H9 (cell line): ENCODE results near the gene CHN1. TPM values are rescaled to one million over a fixed set of nuclear protein-coding genes. Genes with fewer than 3 reads are reported as not detected.

Experiments
- DNase-seq: peaks from one replicate; pipeline ENCODE4 v3.0.0-alpha.2; 2017
- H2AFZ ChIP-seq: one replicate; pipeline ENCODE4 v1.6.1; 2013; ENCODE audit warnings: mild to moderate bottlenecking, low read length, control low read depth, moderate library complexity
- H2AK5ac ChIP-seq: 2 replicates; pipeline ENCODE4 v1.6.1; 2013; ENCODE audit warnings: low read length, control low read depth, mixed read lengths; ENCODE audit not compliant: insufficient read length
- H2BK120ac ChIP-seq: one replicate; pipeline ENCODE4 v1.6.1; 2013; ENCODE audit warnings: low read depth, mild to moderate bottlenecking, low read length, control low read depth, inconsistent platforms; ENCODE audit not compliant: poor library complexity, severe bottlenecking
- H2BK12ac ChIP-seq: 2 replicates; pipeline ENCODE4 v1.6.1; 2013; ENCODE audit warnings: low read length, control low read depth, mixed read lengths, low read depth; ENCODE audit not compliant: insufficient read length
- H2BK15ac ChIP-seq: 2 replicates; pipeline ENCODE4 v1.6.1; 2013; ENCODE audit warnings: low read depth, low read length, control low read depth
- H2BK20ac ChIP-seq: one replicate; pipeline ENCODE4 v1.6.1; 2013; ENCODE audit warnings: low read depth, mild to moderate bottlenecking, low read length, control low read depth, inconsistent platforms; ENCODE audit not compliant: poor library complexity, severe bottlenecking
- H2BK5ac ChIP-seq: 2 replicates; pipeline ENCODE4 v1.6.1; 2013; ENCODE audit warnings: low read length, control low read depth, mixed read lengths; ENCODE audit not compliant: insufficient read length
- H3K14ac ChIP-seq: 2 replicates; pipeline ENCODE4 v1.6.1; 2013; ENCODE audit warnings: low read length, control low read depth; ENCODE audit not compliant: insufficient read depth
- H3K18ac ChIP-seq: 2 replicates; pipeline ENCODE4 v1.6.1; 2013; ENCODE audit warnings: low read depth, mild to moderate bottlenecking, mixed read lengths, low read length, control low read depth; ENCODE audit not compliant: insufficient read length
- H3K23ac ChIP-seq: 2 replicates; pipeline ENCODE4 v1.6.1; 2013; ENCODE audit warnings: low read length, control low read depth, mixed read lengths, low read depth; ENCODE audit not compliant: insufficient read length
- H3K23me2 ChIP-seq: 2 replicates; pipeline ENCODE4 v1.6.1; 2013; ENCODE audit warnings: low read depth, mild to moderate bottlenecking, mixed read lengths, low read length, control low read depth; ENCODE audit not compliant: insufficient read length, poor library complexity, severe bottlenecking
- H3K27ac ChIP-seq: 2 replicates; pipeline ENCODE4 v1.5.1; 2013; ENCODE audit warnings: low read length, control low read depth, mixed read lengths, low read depth; ENCODE audit not compliant: insufficient read length
- H3K27me3 ChIP-seq: 2 replicates; pipeline ENCODE4 v1.6.1; 2013; ENCODE audit warnings: low read length, control low read depth, inconsistent platforms; ENCODE audit not compliant: insufficient read depth
- H3K4ac ChIP-seq: 2 replicates; pipeline ENCODE4 v1.6.1; 2013; ENCODE audit warnings: low read depth, mild to moderate bottlenecking, control low read depth, inconsistent platforms, low read length, moderate library complexity
- H3K4me1 ChIP-seq: 2 replicates; pipeline ENCODE4 v1.6.1; 2013; ENCODE audit warnings: low read length, control low read depth, inconsistent platforms; ENCODE audit not compliant: insufficient read depth
- H3K4me2 ChIP-seq: 2 replicates; pipeline ENCODE4 v1.6.1; 2013; ENCODE audit warnings: low read length, control low read depth, mixed read lengths; ENCODE audit not compliant: insufficient read length, insufficient read depth
- H3K56ac ChIP-seq: 2 replicates; pipeline ENCODE4 v1.6.1; 2013; ENCODE audit warnings: low read depth, mild to moderate bottlenecking, mixed read lengths, low read length, control low read depth; ENCODE audit not compliant: insufficient read length
- H3K79me1 ChIP-seq: 2 replicates; pipeline ENCODE4 v1.6.1; 2013; ENCODE audit warnings: low read depth, mild to moderate bottlenecking, moderate library complexity, low read length, control low read depth, inconsistent platforms; ENCODE audit not compliant: insufficient read depth, poor library complexity, severe bottlenecking
- H3K79me2 ChIP-seq: 2 replicates; pipeline ENCODE4 v1.6.1; 2013; ENCODE audit warnings: low read length, control low read depth, inconsistent platforms; ENCODE audit not compliant: insufficient read depth
- H3K9ac ChIP-seq: 2 replicates; pipeline ENCODE4 v1.6.1; 2013; ENCODE audit warnings: low read length, control low read depth, mixed read lengths; ENCODE audit not compliant: insufficient read length; ENCODE audit errors: extremely low read depth
- H3K9me3 ChIP-seq: one replicate; pipeline ENCODE4 v1.6.1; 2013; ENCODE audit warnings: low read depth, low read length, inconsistent platforms; ENCODE audit not compliant: control insufficient read depth
- H3T11ph ChIP-seq: one replicate; pipeline ENCODE4 v1.6.1; 2013; ENCODE audit warnings: mild to moderate bottlenecking, low read length, control low read depth, inconsistent platforms
- H4K20me1 ChIP-seq: one replicate; pipeline ENCODE4 v1.6.1; 2013; ENCODE audit not compliant: control insufficient read depth, insufficient read length, insufficient read depth
- H4K5ac ChIP-seq: 2 replicates; pipeline ENCODE4 v1.6.1; 2013; ENCODE audit warnings: low read depth, mild to moderate bottlenecking, mixed read lengths, low read length, control low read depth; ENCODE audit not compliant: insufficient read length
- H4K8ac ChIP-seq: replicated peaks from 2 replicates; pipeline ENCODE4 v1.6.1; 2013; ENCODE audit warnings: low read length, control low read depth, mixed read lengths, low read depth; ENCODE audit not compliant: insufficient read length
- H4K91ac ChIP-seq: 2 replicates; pipeline ENCODE4 v1.6.1; 2013; ENCODE audit warnings: low read depth, mild to moderate bottlenecking, moderate library complexity, mixed read lengths, low read length, control low read depth; ENCODE audit not compliant: insufficient read length
- H3K27ac Mint-ChIP-seq, 3 experiments: 2 replicates in 2 of 3; 3 replicates in 1 of 3; pipeline ENCODE4 v1.8.0; 2020 to 2021; ENCODE audit warnings: mixed read lengths in 3 of 3, mild to moderate bottlenecking in 1 of 3, moderate library complexity in 1 of 3
- H3K27me3 Mint-ChIP-seq: 2 replicates; pipeline ENCODE4 v1.8.0; 2021; ENCODE audit warnings: low read depth, mild to moderate bottlenecking, moderate library complexity, mixed read lengths
- H3K36me3 Mint-ChIP-seq, 3 experiments: 2 replicates in 2 of 3; 3 replicates in 1 of 3; pipeline ENCODE4 v1.8.0; 2020 to 2021; ENCODE audit warnings: low read depth in 3 of 3, mixed read lengths in 3 of 3; ENCODE audit not compliant: insufficient read depth in 1 of 3
- H3K4me1 Mint-ChIP-seq, 2 experiments: 2 replicates each; pipeline ENCODE4 v1.8.0; 2020; ENCODE audit warnings: mixed read lengths in 2 of 2
- H3K4me3 Mint-ChIP-seq, 2 experiments: 2 replicates in 1 of 2; 3 replicates in 1 of 2; pipeline ENCODE4 v1.8.0; 2020 to 2021; ENCODE audit warnings: mild to moderate bottlenecking in 2 of 2, mixed read lengths in 2 of 2, moderate library complexity in 1 of 2
- H3K9me3 Mint-ChIP-seq, 2 experiments: 2 replicates in 1 of 2; 3 replicates in 1 of 2; pipeline ENCODE4 v1.8.0; 2020; ENCODE audit warnings: mild to moderate bottlenecking in 2 of 2, mixed read lengths in 2 of 2, moderate library complexity in 1 of 2
- WGBS: extraction: QIAGEN DNeasy Blood & Tissue Kit; methylation state at CpG from one replicate; pipeline ENCODE4 v1.1.7; 2013; ENCODE audit warnings: missing lambda C conversion rate, low lambda C conversion rate, mixed read lengths; ENCODE audit not compliant: insufficient read length; ENCODE audit errors: extremely low coverage; 5-methylcytosine and 5-hydroxymethylcytosine counted together
- total RNA-seq: library from RNA; stranded (reverse); gene quantifications from 2 replicates; pipeline ENCODE4 v1.2.1, GENCODE V29; 2021
- TF ChIP-seq, protein P1 (sequence below): fragments of 200-600 bp; sonication (generic); conservative IDR thresholded peaks from 3 replicates; pipeline ENCODE4 v1.8.0; 2021; ENCODE audit warnings: antibody characterized with exemption, mild to moderate bottlenecking

Gene CHN1
- total RNA-seq, 1 experiment from 2014 or later = 33.9 TPM

- no peak overlapping the region for H3K18ac ChIP-seq
- no peak overlapping the region for H2BK12ac ChIP-seq
- H3K27ac Mint-ChIP-seq = no peak overlapping the region
- peaks cover 22% of the 10 kb centered on the region for H3K79me2 ChIP-seq
- peaks cover 9 to 22% (median 12%) of the 10 kb centered on the region in 3 experiments; a peak in 6 of 7 replicates for H3K36me3 Mint-ChIP-seq
- no peak overlapping the region for H2BK5ac ChIP-seq
- no peak overlapping the region for H4K91ac ChIP-seq
- H2BK20ac ChIP-seq = no peak overlapping the region
- TF ChIP-seq, protein P1, sequence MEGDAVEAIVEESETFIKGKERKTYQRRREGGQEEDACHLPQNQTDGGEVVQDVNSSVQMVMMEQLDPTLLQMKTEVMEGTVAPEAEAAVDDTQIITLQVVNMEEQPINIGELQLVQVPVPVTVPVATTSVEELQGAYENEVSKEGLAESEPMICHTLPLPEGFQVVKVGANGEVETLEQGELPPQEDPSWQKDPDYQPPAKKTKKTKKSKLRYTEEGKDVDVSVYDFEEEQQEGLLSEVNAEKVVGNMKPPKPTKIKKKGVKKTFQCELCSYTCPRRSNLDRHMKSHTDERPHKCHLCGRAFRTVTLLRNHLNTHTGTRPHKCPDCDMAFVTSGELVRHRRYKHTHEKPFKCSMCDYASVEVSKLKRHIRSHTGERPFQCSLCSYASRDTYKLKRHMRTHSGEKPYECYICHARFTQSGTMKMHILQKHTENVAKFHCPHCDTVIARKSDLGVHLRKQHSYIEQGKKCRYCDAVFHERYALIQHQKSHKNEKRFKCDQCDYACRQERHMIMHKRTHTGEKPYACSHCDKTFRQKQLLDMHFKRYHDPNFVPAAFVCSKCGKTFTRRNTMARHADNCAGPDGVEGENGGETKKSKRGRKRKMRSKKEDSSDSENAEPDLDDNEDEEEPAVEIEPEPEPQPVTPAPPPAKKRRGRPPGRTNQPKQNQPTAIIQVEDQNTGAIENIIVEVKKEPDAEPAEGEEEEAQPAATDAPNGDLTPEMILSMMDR = no peak
- no peak overlapping the region for H2BK15ac ChIP-seq
- no peak overlapping the region for H4K8ac ChIP-seq
- H2AFZ ChIP-seq = no peak overlapping the region
- no peaks in the 10 kb centered on the region for H3K27me3 ChIP-seq
- no peak overlapping the region for H3T11ph ChIP-seq
- H3K27ac ChIP-seq = no peak overlapping the region
- H3K4me2 ChIP-seq = no peak overlapping the region
- H3K4me3 Mint-ChIP-seq = no peak overlapping the region
- H4K5ac ChIP-seq = no peak overlapping the region
- DNase-seq = no peak
- H3K56ac ChIP-seq = no peak overlapping the region
- no peak overlapping the region for H3K23ac ChIP-seq
- H2BK120ac ChIP-seq = no peak overlapping the region
- H3K27me3 Mint-ChIP-seq = no peaks in the 10 kb centered on the region
- WGBS = no CpG with 5 or more reads among the region's 1 CpG
- H3K4ac ChIP-seq = no peak overlapping the region
- H3K79me1 ChIP-seq = peaks cover 2% of the 10 kb centered on the region
- H3K9me3 Mint-ChIP-seq = no peaks in the 10 kb centered on the region
- no peak overlapping the region for H3K9ac ChIP-seq
- peaks cover 53 to 55% of the 10 kb centered on the region in 2 experiments for H3K4me1 Mint-ChIP-seq
- H3K4me1 ChIP-seq = peaks cover 11% of the 10 kb centered on the region; the same call in 1 of the 2 replicates
- no peaks in the 10 kb centered on the region for H4K20me1 ChIP-seq
- no peak overlapping the region for H2AK5ac ChIP-seq
- no peak overlapping the region for H3K14ac ChIP-seq
- H3K23me2 ChIP-seq = no peaks in the 10 kb centered on the region
- H3K9me3 ChIP-seq = no peaks in the 10 kb centered on the region
These were observed 35.1 kb downstream of the CHN1 start for GRCh38 chr2:174970092-174970491.
